ENCODE measurements around the gene MEN1.

The MEN1 gene

GRCh38 chr11:64788321-64789215, 21.8 kb downstream of the MEN1 start:
- DNase-seq (ENCODE audit: low read depth in 2 of 3, low spot score in 2 of 3): no peak

- no peak for DNase-seq (ENCODE audit: low read depth in 2 of 3, low spot score in 2 of 3)
Measured at GRCh38 chr11:64787526-64788320, 22.6 kb downstream of the MEN1 start.

GRCh38 chr11:64786308-64786707, 24.0 kb downstream of the MEN1 start:
- no peak for DNase-seq (ENCODE audit: low read depth in 2 of 3, low spot score in 2 of 3)

GRCh38 chr11:64784813-64785581, 25.4 kb downstream of the MEN1 start:
- DNase-seq (ENCODE audit: low read depth in 2 of 3, low spot score in 2 of 3): no peak

- peak; percentile 89 to 98 (median 95) for DNase-seq (ENCODE audit: low read depth in 2 of 3, low spot score in 2 of 3)
Measured at GRCh38 chr11:64778473-64779298, 31.7 kb downstream of the MEN1 start, which contains the start of gene SF1. Gene SF1, minus strand, starts transcription at chr11:64778542. Its CDS starts 150 bp downstream, at chr11:64778392.

- no peak for DNase-seq (ENCODE audit: low read depth in 2 of 3, low spot score in 2 of 3)
Measured at GRCh38 chr11:64778223-64778472, 32.2 kb downstream of the MEN1 start.

GRCh38 chr11:64777449-64778222, 32.7 kb downstream of the MEN1 start:
- peak in 2 of 3 experiments; percentile 61 to 64 for DNase-seq (ENCODE audit: low read depth in 2 of 3, low spot score in 2 of 3)

- DNase-seq (ENCODE audit: low read depth in 2 of 3, low spot score in 2 of 3): no peak
Measured at GRCh38 chr11:64776875-64777274, 33.5 kb downstream of the MEN1 start.

- no peak for DNase-seq (ENCODE audit: low read depth in 2 of 3, low spot score in 2 of 3)
Measured at GRCh38 chr11:64776425-64776824, 33.9 kb downstream of the MEN1 start.

GRCh38 chr11:64774144-64774543, 36.2 kb downstream of the MEN1 start:
- DNase-seq (ENCODE audit: low read depth in 2 of 3, low spot score in 2 of 3): no peak

GRCh38 chr11:64772303-64773018, 37.9 kb downstream of the MEN1 start:
- no peak for DNase-seq (ENCODE audit: low read depth in 2 of 3, low spot score in 2 of 3)

GRCh38 chr11:64771861-64772260, 38.5 kb downstream of the MEN1 start:
- no peak for DNase-seq (ENCODE audit: low read depth in 2 of 3, low spot score in 2 of 3)

GRCh38 chr11:64770120-64770519, 40.2 kb downstream of the MEN1 start:
- no peak for DNase-seq (ENCODE audit: low read depth in 2 of 3, low spot score in 2 of 3)

- no peak for DNase-seq (ENCODE audit: low read depth in 2 of 3, low spot score in 2 of 3)
Measured at GRCh38 chr11:64769283-64769682, 41.1 kb downstream of the MEN1 start.

- DNase-seq (ENCODE audit: low read depth in 2 of 3, low spot score in 2 of 3): no peak
Measured at GRCh38 chr11:64768300-64768694, 42.1 kb downstream of the MEN1 start.

GRCh38 chr11:64767344-64768299, 42.7 kb downstream of the MEN1 start:
- peak in 2 of 3 experiments; percentile 80 to 83 for DNase-seq (ENCODE audit: low read depth in 2 of 3, low spot score in 2 of 3)

GRCh38 chr11:64766881-64767280, 43.5 kb downstream of the MEN1 start:
- DNase-seq (ENCODE audit: low read depth in 2 of 3, low spot score in 2 of 3): no peak
